GM12872 (cell line): ENCODE results near the gene OR5B21.

Experiments
- CTCF ChIP-seq: IDR thresholded peaks from 3 replicates; pipeline ENCODE4 v1.5.1; 2011; ENCODE audit warnings: low read depth, mild to moderate bottlenecking, low read length, moderate library complexity; ENCODE audit not compliant: insufficient read depth

OR5B21 gene

GRCh38 chr11:58506935-58507334 lies 970 bp downstream of the OR5B21 start:
- TF ChIP-seq CTCF, result no peak

GRCh38 chr11:58505849-58506248 lies 2.1 kb downstream of the OR5B21 start:
- TF ChIP-seq CTCF, result no peak

DNA sequence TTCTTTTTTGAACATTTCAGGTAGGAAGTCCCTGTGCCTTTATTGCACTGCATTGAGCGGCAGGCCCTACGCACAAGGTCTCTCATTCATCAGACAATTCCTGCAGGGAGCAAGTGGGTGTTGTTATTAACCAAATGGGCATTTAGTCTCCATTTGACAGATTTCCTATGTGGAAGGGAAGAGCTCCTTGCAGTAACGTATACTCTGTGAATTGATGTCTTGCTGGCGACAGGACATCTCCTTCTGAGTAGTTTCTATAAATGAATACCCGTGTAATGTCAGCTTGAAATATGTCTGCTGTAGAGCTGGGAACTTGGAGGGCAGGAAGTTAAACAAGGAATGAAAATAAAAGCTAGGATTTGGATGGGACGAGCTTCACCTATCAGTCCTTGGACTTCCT lies 3.7 kb downstream of the OR5B21 start:
- no peak for TF ChIP-seq CTCF

DNA sequence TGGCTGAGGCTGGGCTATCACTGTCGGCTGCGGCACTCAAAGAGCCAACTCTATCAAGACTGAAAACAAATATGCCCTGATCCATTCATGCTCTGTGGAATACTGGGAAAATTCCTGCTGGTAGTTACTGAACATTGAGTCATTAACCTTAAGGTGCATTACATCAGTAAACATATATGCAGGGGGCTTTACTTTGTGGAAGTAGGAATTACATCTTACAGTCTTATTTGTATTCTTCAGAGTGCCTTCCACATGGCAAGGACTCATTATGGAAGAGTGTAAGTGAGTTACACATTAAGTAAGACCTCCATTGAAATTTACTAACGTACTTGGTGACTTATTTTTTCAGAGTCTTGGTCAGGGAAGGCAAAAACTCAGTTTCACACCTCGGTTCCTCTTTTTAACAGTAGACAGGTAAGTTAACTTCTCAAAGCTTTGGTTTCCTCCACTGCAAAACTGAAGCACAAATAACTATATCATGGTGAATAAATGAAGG lies 4.5 kb downstream of the OR5B21 start:
- no peak for TF ChIP-seq CTCF

DNA sequence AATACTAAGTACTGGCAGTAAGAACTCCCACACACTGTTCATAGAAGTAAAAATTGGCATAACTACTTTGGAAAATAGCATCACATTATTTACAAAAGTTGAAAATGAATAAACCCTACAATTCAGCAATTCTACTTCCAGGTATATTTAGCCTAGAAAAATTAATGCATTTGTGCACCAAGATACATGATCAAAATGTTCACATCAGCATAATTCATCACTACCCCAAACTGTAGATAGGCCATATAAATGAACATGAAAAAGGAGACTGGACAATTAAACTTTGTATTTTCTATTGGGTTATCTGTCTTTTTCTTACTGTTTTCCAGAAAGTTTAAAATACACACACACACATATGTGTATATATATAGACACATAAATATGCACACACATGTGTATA lies 5.9 kb downstream of the OR5B21 start:
- TF ChIP-seq CTCF, result no peak

GRCh38 chr11:58498464-58498863 lies 9.4 kb downstream of the OR5B21 start:
- TF ChIP-seq CTCF, result no peak

DNA sequence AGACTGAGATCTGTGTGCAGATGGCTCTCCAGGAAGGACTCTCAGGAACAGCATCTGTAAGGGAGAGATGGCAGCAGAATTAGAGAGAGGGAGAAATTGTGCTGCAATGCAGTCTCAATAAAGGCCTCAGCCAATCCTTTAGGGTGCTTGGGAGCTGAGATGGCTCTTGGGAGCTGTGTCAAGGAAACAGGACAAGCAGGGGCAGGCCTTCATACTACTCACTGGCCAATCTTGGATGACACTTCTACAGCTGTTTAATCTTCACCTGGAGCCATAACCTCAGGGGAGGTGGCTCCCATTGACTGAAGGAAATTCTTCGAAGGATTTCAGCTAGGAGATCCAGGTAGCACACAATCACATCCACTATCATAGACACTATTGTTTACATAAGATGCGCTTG lies 10.0 kb downstream of the OR5B21 start:
- no peak for TF ChIP-seq CTCF

DNA sequence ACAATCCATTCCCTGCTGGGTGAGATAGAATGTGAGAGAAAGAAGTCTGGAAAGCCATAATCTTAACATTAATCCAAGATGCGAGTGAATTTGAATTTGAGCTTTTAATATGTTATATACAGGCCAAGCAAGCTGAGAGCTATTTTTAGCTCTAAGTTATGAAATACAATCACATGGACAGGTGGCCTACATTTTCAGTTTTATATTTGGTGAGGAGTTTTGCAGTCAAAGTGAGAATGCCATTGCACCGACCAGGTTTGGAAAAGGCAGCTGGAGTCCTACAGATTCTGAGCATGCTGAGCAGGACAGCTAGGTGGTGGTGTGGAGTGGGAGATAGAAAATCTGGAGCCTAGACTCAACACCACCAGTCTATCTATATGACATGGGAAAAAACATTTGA lies 12.0 kb downstream of the OR5B21 start:
- TF ChIP-seq CTCF, result 0 out of 3 replicates have a peak, but pooled peaks have one; percentile 1
